Stimulated activated CD8-positive, alpha-beta memory T cell treated with anti-CD3 and anti-CD28 coated beads, Interleukin-7, amount 100 ng/mL, for 24 hours (primary cell): ENCODE measurements around the gene SUGP1.
"Not testable (repeated sequence)": the region's sequence is repeated elsewhere in the genome, so short reads cannot be mapped to it uniquely, and the experiment has no call there.

Source experiments
- DNase-seq: peaks from one replicate; pipeline ENCODE4 v3.0.0-alpha.2; 2020; ENCODE audit warnings: low read depth

Gene SUGP1, protein sequence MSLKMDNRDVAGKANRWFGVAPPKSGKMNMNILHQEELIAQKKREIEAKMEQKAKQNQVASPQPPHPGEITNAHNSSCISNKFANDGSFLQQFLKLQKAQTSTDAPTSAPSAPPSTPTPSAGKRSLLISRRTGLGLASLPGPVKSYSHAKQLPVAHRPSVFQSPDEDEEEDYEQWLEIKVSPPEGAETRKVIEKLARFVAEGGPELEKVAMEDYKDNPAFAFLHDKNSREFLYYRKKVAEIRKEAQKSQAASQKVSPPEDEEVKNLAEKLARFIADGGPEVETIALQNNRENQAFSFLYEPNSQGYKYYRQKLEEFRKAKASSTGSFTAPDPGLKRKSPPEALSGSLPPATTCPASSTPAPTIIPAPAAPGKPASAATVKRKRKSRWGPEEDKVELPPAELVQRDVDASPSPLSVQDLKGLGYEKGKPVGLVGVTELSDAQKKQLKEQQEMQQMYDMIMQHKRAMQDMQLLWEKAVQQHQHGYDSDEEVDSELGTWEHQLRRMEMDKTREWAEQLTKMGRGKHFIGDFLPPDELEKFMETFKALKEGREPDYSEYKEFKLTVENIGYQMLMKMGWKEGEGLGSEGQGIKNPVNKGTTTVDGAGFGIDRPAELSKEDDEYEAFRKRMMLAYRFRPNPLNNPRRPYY

DNA sequence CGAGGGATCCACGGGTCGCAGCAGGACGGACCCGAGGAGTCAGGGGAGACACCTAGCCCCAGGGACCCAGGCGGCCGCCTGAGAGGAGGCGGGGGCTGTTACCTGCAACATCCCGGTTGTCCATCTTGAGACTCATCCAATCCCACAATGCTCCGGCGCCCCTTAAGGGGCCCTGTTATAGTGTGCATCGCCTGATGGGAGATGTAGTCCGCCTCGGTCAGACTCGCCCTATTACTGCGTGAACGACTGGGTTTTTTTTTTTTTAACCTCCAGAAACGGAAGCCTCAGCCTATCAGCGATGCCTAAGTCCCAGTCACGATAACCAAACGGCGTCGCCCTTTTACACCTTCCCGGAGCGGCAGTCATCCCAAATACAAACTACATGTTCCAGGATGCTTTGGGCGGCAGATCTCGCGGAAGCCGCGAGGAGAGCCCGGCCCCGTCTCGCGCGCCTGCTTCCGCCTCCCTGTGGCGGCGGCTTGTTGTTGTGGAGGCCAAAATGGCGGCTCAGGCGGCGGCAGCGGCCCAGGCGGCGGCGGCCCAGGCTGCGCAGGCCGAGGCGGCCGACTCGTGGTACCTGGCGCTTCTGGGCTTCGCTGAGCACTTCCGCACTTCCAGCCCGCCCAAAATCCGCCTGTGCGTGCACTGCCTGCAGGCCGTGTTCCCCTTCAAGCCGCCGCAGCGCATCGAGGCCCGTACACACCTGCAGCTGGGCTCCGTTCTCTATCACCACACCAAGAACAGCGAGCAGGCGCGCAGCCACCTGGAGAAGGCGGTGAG, at the start of gene SUGP1, which contains the start of gene MAU2:
Gene SUGP1 (minus strand): TSS at position 149 of the 780 bp plus-strand sequence. CDS start 13 bp downstream, at position 136.
Gene MAU2 (plus strand): TSS at position 469 of the 780 bp plus-strand sequence. CDS start 31 bp downstream, at position 500.
- DNase-seq: peak; percentile 74

DNA sequence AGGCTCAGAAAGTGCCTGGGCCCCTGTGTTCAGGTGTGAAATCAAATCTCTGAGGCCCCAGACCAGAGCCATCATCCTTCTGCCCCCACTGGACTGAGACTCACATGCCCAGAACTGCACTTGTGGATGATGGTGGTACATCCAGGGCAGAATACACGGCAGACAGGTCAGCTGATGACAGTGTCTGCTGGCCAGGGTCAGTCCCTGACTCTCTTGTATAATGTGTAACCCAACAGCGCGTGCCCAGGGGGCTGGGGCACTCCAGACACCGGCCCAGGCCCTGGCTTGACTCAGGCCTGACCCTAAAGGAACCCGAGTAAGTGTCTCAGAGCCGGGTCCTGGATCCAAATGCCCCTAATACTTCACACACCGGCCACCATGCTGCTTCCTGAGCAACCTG, 47.8 kb upstream of the SUGP1 start:
- DNase-seq: no peak

DNA sequence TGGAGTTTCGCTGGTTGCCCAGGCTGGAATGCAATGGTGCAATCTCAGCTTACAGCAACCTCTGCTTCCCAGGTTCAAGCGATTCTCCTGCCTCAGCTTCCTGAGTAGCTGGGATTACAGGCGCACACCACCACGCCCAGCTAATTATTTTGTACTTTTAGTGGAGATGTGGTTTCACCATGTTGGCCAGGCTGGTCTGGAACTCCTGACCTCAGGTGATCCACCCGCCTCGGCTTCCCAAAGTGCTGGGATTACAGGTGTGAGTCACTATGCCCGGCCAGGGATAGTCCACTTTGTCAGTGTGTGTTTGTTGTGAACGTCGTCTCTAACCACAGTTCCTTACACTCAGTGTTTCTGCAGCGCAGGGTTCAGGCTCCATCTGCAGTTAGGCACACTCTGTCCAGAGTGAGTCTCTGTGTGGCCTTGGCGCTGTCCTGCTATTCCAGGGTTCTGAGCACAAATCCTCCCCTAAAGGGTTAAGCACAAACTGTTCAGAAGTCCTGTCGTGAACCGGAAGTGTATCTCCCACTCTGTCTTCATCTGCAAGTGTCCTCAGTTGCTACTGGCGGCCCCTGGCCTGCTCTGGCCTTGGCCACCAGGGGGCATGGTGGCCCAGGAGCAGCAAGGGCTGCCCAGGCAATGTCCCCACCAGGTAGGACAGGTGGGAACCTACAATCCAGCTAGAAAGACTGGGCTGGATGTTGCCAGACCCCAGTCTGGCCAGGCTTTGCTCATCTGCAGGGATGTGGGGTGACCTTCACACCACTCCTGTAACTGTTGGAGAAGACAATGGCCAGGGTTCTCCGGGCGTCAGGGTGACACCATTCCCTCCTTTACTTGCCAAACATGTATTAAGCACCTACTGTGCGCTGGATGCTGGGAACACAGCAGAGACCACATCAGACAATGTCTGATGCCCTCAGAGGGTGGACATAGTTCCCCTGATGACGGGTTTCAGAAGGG, 46.4 kb upstream of the SUGP1 start:
- DNase-seq: peak; percentile 21

DNA sequence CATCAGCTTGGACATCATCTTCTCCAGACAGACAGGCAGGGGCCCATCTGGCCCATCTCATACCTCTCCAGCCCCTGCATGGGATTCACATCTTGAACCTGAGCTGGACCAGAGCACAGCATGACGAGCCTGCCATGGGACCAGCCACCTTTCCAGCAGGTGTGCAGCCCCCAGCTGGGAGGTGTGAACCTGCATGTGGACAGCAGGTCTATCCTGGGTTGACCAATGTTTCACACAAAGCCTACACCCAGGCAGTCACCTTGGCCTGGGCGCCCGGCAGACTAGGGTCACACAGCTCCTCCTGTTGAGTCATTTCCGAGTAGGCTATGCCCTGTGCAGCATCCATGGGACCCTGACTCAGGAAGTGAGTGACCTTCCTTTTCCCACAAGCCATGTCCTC, 41.8 kb upstream of the SUGP1 start:
- DNase-seq: no peak

DNA sequence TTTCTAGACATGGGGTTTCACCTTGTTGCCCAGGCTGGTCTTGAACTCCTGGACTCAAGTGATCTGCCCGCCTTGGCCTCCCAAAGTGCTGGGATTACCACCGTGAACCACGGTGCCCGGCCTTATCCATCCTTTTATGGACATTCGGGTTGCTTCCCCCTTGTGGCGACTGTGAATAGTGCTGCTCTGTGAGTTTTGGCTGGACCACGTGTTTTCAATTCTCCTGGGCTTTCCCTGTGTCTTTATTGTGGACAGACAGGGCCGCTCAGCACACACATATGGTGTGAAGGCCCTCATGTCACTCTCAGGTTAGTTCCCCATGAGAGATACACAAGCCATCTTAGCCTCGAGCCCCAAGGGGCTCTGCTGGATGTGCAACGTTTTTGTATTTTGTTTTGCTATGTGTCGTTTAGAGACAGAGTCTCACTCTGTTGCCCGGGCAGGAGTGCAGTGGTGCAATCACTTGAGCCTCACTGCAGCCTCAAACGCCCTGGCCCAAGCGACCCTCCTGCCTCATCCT, 40.8 kb upstream of the SUGP1 start:
- DNase-seq: peak; percentile 50

DNA sequence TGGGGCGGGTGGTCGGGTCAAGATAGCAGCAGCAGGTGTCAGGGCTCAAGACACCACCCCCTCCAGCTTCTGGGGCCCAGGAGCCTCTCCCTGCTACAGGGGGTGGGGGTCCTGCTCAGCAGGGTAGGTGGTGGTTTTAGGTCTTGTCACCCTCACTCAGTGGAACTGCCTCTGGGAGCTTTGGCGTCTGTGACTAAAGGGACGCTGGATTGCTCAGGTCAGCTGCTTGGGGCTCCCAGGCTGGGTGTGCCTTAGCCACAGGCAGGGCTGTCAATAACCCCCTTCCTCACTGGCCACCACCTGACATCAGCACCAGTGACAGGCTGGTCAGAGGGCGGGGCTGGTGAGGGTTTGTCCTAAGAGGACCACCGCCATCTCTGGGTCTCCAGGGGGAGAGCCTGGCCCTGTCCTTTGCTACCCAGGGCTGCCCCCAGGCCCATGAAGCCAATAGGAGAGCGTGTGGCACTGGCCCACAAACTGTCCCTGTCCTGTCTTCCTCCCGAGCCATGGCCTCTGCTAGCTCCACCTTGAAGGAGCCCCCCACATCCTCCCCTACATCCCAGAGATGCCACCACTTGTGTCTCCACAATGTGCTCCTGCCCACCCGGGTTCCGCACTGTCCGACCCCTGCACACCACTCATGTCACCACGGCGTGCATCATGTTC, 36.7 kb upstream of the SUGP1 start:
- no peak for DNase-seq

DNA sequence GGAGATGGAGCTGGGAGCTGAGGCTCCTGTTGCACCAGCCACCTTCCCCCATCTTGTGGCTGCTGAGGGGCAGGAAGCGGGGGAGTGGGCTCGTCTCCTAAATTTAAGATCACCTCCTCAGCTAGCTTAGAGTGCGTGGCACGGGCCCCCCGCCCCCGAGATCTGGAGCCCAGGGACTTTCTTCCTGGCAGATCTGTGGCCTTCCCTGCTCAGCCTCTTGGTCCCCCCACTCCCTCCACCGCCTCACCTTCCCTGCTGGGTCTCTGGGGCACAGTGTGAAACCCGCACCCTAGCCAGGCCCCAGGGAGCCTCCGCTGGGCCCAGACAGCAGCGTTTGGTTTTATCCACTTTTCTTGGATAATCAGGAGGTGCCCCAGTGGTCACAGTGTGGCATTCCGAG, 36.2 kb upstream of the SUGP1 start:
- no peak for DNase-seq

DNA sequence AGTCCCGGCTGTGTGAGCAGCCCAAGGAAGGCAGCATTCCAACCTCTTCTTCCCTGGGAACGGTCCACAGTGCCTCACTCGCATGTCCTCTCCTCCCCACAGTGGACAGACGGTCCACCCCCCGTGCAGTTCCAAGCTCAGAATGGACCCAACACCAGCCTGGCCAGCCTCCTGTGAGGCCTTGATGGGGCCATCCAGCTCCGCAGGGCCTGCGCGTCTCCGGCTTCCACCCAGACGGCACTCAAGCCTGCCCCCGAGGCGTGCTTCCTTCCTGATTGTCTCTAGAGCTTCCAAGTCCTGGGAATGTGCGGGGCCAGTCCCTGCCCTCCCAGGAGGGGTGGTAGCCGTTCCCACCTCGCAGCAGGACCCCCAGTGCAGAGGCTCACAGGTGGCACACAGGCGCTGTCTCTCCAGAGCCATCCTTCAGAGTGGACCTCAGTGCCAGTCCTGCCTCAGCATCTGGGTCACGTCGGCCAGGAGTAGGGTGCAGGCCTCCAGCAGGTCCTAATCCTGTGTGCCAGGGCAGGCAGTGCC, 35.4 kb upstream of the SUGP1 start:
- DNase-seq: no peak

DNA sequence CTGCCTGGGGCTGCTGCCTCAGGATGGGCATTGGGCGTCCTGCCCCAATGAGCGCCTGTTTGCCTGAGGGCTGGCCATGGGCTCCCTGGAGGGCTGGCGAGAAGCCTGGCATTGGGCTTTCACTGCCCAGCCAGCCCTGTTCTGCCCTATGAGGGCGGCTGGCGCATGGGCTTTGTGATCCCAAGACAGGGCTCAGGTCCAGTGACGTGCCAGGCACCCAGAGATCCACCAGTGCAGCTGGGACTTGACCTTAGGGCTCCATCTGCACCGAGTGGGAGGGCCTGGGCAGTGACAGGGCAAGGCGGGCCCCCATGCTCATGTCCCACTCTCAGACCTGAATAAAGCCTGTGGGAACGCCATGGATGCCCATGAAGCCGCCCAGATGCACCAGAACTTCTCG, 34.6 kb upstream of the SUGP1 start:
- no peak for DNase-seq

DNA sequence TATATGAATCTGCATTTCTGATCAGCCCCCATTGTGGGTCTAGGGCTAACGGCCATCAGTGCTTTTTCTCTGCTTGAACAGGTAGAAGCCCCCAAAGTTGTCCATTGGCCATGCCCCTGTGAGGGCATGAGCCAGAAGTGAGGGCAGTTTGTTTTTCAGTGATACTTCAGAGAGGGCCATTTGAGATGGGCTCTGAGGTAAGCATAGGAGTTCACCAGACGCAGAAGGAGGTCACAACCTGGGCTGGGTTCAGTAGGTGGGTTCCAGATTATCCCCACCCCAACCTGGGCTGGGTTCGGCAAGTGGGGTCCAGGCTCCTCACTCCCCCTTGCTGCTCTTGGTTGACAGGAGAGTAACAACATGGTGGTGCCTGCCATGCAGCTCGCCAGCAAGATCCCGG, 33.7 kb upstream of the SUGP1 start:
- DNase-seq: no peak

DNA sequence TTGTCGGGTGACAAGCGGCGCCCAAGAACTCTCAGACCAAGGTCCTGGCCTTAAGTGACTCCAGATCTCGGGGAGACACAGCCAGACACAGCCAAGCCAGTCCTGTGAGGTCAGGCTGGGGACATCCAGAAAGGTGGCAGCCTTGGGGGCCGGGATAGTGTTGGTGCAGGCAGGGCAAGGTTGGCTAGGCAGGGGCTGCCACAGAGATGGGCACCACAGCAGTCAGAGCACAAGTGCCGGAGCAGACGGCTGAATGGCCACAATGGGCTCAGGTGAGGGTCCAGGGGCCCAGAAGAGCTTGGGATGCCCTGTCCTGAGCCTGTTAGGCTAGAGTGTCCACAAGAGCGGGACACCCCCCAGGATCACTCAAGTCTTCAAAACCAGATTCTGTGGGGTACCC, 32.5 kb upstream of the SUGP1 start:
- DNase-seq: no peak

DNA sequence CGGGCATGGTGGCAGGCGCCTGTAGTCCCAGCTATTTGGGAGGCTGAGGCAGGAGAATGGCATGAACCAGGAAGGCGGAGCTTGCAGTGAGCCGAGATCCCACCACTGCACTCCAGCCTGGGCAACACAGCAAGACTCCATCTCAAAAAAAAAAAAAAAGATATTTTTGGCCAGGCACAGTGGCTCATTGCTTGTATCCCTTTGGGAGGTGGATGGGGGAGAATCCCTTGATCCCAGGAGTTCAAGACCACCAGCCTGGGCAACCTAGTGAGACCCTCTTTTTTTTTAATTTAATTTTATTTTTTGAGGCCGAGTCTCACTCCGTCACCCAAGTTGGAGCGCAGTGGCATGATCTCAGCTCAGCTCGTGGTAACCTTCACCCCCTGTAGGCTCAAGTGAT, 30.4 kb upstream of the SUGP1 start:
- not testable (repeated sequence) for DNase-seq

DNA sequence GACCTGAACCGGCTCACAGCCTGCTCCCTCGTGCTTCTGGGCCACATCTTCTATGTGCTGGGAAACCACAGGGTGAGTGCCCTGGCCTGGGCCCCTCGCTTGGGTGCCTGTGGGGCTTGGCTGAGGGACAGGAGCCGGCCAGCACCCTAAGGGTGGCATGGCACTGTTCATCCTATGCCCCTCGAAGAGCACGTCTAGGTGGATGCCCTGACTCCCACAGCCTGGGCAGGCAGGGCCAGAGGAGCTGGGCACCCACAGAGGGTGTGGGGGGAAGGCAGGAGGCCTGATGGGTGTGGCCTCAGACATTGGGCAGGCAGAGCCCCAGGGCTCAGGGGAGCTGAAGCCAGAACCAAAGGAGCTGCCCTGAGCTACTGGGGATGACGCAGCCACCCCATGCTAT, 29.1 kb upstream of the SUGP1 start:
- DNase-seq: no peak

DNA sequence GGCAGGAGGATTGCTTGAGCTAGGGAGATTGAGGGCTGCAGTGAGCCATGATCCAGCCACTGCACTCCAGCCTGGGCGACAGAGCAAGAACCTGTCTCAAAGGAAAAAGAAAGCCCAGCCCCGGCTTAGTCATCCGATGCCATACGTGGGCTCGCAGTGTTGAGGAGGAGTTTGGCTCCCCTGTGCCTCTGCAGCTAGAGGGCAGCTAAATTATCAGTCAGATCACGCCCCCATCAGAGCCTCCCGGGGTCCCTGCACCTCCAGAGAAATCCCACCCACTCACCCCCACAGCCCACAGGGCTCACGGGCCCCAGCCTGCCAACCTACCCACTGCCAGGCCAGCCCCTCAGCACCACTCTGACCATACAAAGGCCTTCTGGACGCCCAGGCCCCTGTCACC, 28.0 kb upstream of the SUGP1 start:
- DNase-seq: no peak

DNA sequence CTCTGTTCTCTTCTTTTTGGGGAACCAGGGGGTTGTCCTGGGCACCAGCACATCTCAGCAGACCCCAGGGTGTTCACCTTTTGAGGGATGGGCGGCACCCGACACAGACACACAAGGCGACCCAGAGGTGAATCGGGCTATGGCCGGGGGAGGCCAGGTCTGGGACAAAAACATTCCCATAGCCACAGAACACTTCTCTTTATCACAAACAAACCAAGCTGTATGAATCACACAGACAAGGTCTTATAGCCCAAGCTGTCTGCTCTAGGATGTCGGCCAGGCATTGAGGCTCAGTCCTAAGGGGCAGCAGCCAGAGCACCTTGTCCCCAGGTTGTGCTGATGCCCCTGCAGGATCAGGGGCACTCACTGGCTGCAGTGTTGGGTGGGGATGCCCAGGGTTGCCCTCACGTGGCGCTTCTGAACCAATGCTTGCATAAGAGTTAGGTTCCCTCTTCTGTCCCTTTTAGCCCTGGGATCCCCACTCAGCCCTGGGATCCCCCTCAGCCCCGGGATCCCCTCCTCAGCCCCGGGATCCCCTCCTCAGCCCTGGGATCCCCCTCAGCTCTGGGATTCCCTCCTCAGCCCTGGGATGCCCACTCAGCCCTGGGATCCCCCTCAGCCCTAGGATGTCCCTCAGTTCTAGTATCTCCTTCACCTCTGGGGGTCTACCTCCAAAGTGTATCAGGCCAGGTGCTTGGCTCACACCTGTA, 27.2 kb upstream of the SUGP1 start:
- DNase-seq: no peak

DNA sequence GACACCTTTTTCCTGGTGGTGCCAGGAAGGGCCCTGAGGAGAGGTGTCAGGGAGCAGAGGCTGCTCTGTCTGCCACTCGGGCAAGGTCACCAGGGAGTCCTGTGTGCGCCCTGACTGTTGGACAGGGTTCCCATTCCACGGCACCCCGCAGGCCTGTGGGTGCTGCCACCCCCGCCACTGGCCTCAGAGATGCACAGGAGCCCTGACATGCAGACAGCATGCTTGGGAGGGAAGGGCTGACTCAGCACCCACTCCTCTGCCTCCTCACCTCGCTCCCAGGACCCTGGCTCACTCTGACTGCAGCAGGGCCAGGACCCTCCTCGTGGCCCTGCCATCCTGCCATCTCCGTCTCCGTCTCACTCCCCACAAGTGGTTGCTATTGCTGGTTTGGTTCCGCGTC, 25.7 kb upstream of the SUGP1 start:
- DNase-seq: no peak

DNA sequence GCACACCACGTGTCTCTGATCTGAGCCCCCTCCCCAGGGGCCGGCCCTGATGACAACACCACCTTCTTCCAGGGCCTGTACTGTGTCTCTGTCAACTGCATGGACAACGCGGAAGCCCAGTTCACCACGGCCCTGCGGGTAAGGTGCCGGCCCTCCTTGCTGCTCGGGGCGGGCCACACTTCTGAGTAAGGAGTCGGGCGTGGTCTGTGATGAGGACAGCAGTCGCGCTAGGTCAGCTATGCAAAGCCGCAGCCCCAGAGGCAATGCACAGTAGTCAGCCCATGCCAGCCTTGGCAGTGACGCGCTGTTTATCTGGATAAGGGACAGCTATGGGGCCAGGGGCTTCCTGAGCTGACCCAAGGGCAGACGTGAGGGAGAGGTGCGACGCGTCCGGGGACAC, 24.9 kb upstream of the SUGP1 start:
- no peak for DNase-seq

DNA sequence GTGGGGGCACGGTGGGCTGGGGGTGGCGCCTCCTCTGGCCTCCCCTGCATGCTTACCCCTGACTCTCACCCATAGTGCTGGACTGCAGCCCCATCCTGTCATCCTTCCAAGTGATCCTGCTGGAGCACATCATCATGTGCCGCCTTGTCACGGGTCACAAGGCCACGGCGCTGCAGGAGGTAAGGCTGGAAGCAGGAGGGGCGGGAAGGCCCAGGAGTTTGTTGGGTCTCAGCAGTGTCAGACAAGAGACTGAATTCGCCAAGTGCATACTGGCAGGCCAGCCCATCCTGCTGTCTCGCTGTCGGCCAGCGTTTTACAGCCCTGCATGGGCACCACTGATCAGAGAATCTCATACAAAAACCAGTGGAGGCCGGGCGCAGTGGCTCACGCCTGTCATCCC, 23.5 kb upstream of the SUGP1 start:
- no peak for DNase-seq

DNA sequence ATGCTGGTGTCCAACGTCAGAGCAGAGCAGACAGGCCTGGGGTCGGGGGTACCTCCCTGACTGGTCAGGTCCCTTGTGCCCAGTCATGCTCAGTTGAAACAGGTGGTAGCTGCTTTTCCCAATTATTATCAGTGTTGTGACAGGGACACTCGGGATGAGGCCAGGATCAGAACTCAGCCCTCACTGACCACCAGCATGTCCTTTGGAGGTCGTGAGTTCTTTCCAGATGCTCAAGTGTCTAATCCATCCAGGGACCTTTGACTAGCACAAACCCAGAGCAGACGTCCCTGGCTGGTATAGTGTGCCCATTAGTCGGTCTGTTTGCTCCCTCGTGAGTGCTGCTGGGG, 22.7 kb upstream of the SUGP1 start:
- no peak for DNase-seq
